ENCODE measurements around the gene RGS6. TPM values are rescaled to one million over a fixed set of nuclear protein-coding genes. Genes with fewer than 3 reads are reported as not detected.

RGS6 gene
- total RNA-seq, 1 donor from 2014 or later: not detected

DNA sequence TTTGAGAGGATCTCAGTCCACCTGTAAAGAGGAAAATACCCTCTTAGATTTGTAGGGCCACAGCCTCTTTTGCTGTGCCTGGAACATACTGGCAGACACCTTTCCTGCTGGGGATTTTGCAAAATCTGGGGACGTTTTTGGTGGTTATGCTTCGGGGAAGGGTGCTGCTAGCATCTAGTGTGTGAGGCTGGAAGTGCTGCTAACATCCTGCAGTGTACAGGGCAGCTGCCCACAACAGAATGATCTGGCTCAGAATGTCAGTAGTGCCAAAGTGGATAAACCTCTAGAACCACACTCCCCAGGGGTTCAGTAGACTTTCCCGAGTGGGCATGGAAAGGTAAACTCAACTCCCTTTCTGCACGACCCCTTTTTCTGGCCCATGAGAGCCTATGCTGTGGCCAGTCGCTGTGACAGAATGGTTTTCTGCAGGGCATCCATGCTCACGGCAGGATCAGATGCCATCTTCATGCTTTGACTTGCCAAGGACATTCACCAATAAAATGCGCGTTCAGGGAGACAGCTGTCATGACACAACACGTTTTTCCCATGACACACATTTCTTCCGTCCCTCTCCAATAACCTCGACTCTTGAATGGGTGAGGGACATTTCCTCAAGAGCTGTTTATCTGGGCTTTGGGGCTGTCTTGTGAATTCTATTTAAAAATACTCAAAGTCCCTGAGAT, 240.9 kb downstream of the RGS6 start:
- ATAC-seq (ENCODE audit: low read depth): no peak
- ChIA-PET POLR2A (no interaction called here), CTCF (no interaction called here)
- TF ChIP-seq, protein P1, sequence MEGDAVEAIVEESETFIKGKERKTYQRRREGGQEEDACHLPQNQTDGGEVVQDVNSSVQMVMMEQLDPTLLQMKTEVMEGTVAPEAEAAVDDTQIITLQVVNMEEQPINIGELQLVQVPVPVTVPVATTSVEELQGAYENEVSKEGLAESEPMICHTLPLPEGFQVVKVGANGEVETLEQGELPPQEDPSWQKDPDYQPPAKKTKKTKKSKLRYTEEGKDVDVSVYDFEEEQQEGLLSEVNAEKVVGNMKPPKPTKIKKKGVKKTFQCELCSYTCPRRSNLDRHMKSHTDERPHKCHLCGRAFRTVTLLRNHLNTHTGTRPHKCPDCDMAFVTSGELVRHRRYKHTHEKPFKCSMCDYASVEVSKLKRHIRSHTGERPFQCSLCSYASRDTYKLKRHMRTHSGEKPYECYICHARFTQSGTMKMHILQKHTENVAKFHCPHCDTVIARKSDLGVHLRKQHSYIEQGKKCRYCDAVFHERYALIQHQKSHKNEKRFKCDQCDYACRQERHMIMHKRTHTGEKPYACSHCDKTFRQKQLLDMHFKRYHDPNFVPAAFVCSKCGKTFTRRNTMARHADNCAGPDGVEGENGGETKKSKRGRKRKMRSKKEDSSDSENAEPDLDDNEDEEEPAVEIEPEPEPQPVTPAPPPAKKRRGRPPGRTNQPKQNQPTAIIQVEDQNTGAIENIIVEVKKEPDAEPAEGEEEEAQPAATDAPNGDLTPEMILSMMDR (IDR thresholded peaks at IDR 0.05): no peak
- H3K4me1 Mint-ChIP-seq: no peaks in the 10 kb centered on the region
- H3K27ac Mint-ChIP-seq: no peak overlapping the region
- peaks cover 30% of the 10 kb centered on the region for H3K27me3 Mint-ChIP-seq
- intact Hi-C loops (cut with micrococcal nuclease): no loop called here
- H3K9me3 Mint-ChIP-seq: peaks cover 3% of the 10 kb centered on the region
- H3K4me3 Mint-ChIP-seq: no peak overlapping the region
- H3K36me3 Mint-ChIP-seq (ENCODE audit: low read depth): no peaks in the 10 kb centered on the region
- no peak for DNase-seq

GRCh38 chr14:72177251-72177650, 245.0 kb downstream of the RGS6 start:
- ChIA-PET POLR2A (no interaction called here), CTCF (no interaction called here)
- ATAC-seq (ENCODE audit: low read depth) (no peak), DNase-seq (no peak)
- peaks cover 19% of the 10 kb centered on the region for H3K9me3 Mint-ChIP-seq
- no peaks in the 10 kb centered on the region for H3K36me3 Mint-ChIP-seq (ENCODE audit: low read depth)
- intact Hi-C loops (cut with micrococcal nuclease): no loop called here
- no peaks in the 10 kb centered on the region for H3K4me1 Mint-ChIP-seq
- TF ChIP-seq, protein P1 (IDR thresholded peaks at IDR 0.05): no peak
- peaks cover 23% of the 10 kb centered on the region for H3K27me3 Mint-ChIP-seq
- no peak overlapping the region for H3K27ac Mint-ChIP-seq
- H3K4me3 Mint-ChIP-seq: no peak overlapping the region

DNA sequence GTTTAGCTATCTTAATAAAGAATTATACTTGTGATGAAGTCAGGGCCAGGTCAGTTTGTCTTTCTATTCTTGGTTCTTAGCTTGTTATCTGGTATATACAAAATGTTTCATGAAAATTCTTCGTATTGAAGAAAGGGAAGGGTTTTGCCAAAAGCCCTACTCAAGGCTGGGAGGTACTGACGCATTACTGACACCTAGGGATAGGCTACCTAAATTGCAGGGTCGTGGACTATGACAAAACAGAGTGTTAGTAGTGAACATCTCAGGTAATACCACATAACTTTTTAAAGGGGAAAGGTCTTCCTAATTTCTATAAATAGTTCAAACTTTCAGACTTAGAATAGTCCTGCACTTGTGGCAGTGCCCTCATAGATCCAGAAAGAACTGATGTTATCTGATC, 246.3 kb downstream of the RGS6 start:
- no peak for ATAC-seq (ENCODE audit: low read depth)
- DNase-seq: no peak
- ChIA-PET POLR2A (no interaction called here), CTCF (no interaction called here)
- Mint-ChIP-seq H3K4me1 (no peaks in the 10 kb centered on the region), H3K9me3 (peaks cover 19% of the 10 kb centered on the region), H3K36me3 (ENCODE audit: low read depth) (no peaks in the 10 kb centered on the region), H3K4me3 (no peak overlapping the region), H3K27me3 (peaks cover 25% of the 10 kb centered on the region), H3K27ac (no peak overlapping the region)
- intact Hi-C loops (cut with micrococcal nuclease): no loop called here
- TF ChIP-seq, protein P1 (IDR thresholded peaks at IDR 0.05): no peak

DNA sequence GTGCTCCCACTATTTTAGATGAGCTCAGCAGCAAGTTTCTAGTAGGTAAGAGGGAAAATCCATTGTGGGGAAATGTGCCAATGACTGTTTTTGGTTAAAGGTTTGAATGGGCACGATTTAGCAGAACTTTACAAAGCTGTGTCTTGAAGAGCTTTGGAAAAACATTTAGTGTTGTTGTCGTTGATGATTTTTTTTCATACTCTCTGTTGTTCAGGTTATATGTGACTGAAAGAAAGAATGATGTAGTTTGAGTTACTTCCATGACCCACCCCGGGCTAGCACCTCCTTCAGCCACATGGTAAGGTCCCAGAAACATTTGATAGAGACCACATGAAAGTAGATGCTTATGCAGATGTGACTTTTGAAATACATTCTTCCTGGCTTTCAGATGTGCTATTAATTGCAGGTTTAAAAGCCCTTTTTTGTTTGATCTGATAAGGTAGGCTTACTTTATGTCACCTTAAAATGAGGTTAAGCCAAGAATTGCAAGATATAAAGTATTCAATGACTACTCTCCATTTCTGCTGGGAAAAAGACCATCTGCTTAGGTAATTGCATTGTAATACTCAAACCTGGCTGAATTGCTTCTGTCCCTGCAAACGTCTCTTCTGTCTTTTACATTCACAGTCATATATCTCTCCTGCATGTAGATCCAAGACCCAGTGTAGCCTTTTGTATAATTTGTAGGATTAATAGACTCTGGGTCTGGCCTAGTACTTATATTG, 250.6 kb downstream of the RGS6 start:
- TF ChIP-seq, protein P1 (IDR thresholded peaks at IDR 0.05): no peak
- Mint-ChIP-seq H3K27me3 (peaks cover 13% of the 10 kb centered on the region), H3K27ac (no peak overlapping the region), H3K9me3 (peaks cover 19% of the 10 kb centered on the region), H3K36me3 (ENCODE audit: low read depth) (no peaks in the 10 kb centered on the region), H3K4me1 (no peaks in the 10 kb centered on the region), H3K4me3 (no peak overlapping the region)
- ChIA-PET CTCF (no interaction called here), POLR2A (no interaction called here)
- no peak for ATAC-seq (ENCODE audit: low read depth)
- intact Hi-C loops (cut with micrococcal nuclease): no loop called here
- DNase-seq: no peak

DNA sequence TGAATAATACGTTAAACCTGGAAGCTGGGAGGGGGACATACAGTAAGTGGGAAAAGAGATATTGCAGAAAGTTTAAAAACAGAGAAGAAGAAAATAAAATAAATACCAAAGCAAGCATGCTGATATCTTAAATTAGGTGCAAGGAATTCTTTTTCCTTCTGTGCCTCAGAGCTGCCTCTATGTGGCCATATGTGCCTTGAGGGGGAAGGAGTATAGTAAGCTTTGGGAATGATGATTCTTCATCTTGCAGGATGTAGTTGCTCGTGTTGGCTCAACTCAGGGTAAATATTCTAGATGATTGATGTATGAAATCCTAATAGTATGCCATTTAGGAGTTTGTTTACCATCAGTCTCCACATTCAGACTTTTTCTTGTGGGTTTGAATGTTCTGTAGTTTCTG, 251.4 kb downstream of the RGS6 start:
- H3K27ac Mint-ChIP-seq: no peak overlapping the region
- peaks cover 15% of the 10 kb centered on the region for H3K9me3 Mint-ChIP-seq
- CTCF ChIA-PET: no interaction called here
- POLR2A ChIA-PET: no interaction called here
- H3K36me3 Mint-ChIP-seq (ENCODE audit: low read depth): no peaks in the 10 kb centered on the region
- TF ChIP-seq, protein P1 (IDR thresholded peaks at IDR 0.05): no peak
- intact Hi-C loops (cut with micrococcal nuclease): no loop called here
- ATAC-seq (ENCODE audit: low read depth): no peak
- peaks cover 11% of the 10 kb centered on the region for H3K27me3 Mint-ChIP-seq
- H3K4me3 Mint-ChIP-seq: no peak overlapping the region
- no peak for DNase-seq
- H3K4me1 Mint-ChIP-seq: no peaks in the 10 kb centered on the region
